ENCODE results near the gene ZNF654.

ZNF654 gene

DNA sequence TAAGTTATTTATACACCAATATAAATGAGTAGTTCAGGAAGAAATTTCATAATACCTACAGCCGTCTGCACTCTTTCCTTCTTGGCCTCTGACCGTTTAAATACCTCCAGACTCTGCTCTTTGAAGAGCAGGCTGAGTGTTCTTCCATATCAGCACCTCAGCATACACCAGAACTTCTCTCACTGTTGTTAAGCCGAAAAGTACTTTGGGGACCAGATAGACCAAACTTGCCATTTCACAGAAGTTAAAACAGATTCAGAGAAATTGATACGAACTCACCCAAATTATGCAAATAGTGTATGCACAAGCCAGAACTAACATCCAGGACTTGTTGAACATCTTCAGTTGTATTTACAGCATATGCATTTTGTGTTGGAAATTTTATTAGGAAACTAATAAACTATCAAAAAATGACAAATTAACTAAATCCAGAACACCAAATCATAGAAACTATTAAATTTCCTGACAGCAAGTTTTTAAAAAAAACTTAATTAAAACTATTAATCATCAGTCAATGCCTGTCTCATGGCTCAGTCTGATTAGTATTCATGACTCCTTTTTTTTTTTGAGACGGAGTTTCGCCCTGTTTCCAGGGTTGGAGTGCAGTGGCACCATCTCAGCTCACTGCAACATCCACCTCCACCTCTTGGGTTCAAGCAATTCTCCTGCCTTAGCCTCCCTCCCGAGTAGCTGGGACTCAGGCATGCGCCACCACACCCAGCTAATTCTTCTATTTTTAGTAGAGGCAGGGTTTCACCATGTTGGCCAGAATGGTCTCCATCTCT is 24.4 kb upstream of the ZNF654 start:
- H3K27ac ChIP-seq (ENCODE audit: low read depth, low read length), result no peak overlapping the region
- H3K4me3 ChIP-seq (ENCODE audit: low read length), result no peak overlapping the region
- no peak overlapping the region for H3K9ac ChIP-seq (ENCODE audit: low read length)

GRCh38 chr3:88036221-88036620 is 22.8 kb upstream of the ZNF654 start:
- Histone ChIP-seq H3K9ac (ENCODE audit: low read length) (no peak overlapping the region), H3K27me3 (ENCODE audit: control insufficient read depth, insufficient read depth, low read length) (no peaks in the 10 kb centered on the region)

More for the DNA sequence above, 24.4 kb upstream of the ZNF654 start:
- no peaks in the 10 kb centered on the region for H3K36me3 ChIP-seq (ENCODE audit: control insufficient read depth, insufficient read depth, low read length)
- H3K27me3 ChIP-seq (ENCODE audit: control insufficient read depth, insufficient read depth, low read length), result no peaks in the 10 kb centered on the region
- H3K4me1 ChIP-seq (ENCODE audit: control insufficient read depth, insufficient read depth, low read length), result peaks cover 3% of the 10 kb centered on the region

GRCh38 chr3:88038566-88038965 is 20.5 kb upstream of the ZNF654 start:
- Histone ChIP-seq H3K4me3 (ENCODE audit: low read length) (no peak overlapping the region), H3K4me1 (ENCODE audit: control insufficient read depth, insufficient read depth, low read length) (no peaks in the 10 kb centered on the region), H3K27ac (ENCODE audit: low read depth, low read length) (no peak overlapping the region), H3K9ac (ENCODE audit: low read length) (no peak overlapping the region), H3K27me3 (ENCODE audit: control insufficient read depth, insufficient read depth, low read length) (no peaks in the 10 kb centered on the region), H3K36me3 (ENCODE audit: control insufficient read depth, insufficient read depth, low read length) (no peaks in the 10 kb centered on the region)

More at GRCh38 chr3:88036221-88036620, 22.8 kb upstream of the ZNF654 start:
- peaks cover 3% of the 10 kb centered on the region for H3K4me1 ChIP-seq (ENCODE audit: control insufficient read depth, insufficient read depth, low read length)
- no peaks in the 10 kb centered on the region for H3K36me3 ChIP-seq (ENCODE audit: control insufficient read depth, insufficient read depth, low read length)
- H3K4me3 ChIP-seq (ENCODE audit: low read length), result no peak overlapping the region
- H3K27ac ChIP-seq (ENCODE audit: low read depth, low read length), result no peak overlapping the region

- Histone ChIP-seq H3K27me3 (ENCODE audit: control insufficient read depth, insufficient read depth, low read length) (no peaks in the 10 kb centered on the region), H3K9ac (ENCODE audit: low read length) (no peak overlapping the region), H3K4me1 (ENCODE audit: control insufficient read depth, insufficient read depth, low read length) (no peaks in the 10 kb centered on the region), H3K27ac (ENCODE audit: low read depth, low read length) (no peak overlapping the region), H3K36me3 (ENCODE audit: control insufficient read depth, insufficient read depth, low read length) (no peaks in the 10 kb centered on the region), H3K4me3 (ENCODE audit: low read length) (no peak overlapping the region)
Measured at GRCh38 chr3:88040529-88040928, 18.5 kb upstream of the ZNF654 start.

DNA sequence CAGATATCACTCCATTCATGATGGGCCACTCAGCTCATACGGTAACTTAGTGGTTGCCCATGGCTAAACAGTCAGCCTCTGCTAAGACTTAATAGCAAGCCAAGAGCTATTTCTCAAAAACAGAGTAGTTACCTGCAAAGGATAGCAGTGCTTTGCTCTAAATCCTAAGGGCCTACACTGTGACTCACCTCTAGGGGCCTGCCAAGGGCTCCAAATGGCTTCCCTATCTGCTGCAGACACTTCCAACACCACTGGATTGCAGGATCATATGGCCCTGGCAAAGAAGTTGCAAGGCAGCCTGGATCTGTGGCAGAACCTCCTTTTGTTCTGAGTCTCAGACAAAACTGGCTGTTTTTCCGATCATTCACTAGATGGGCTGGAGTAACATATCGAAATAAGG is 18.1 kb upstream of the ZNF654 start:
- Histone ChIP-seq H3K36me3 (ENCODE audit: control insufficient read depth, insufficient read depth, low read length) (no peaks in the 10 kb centered on the region), H3K4me1 (ENCODE audit: control insufficient read depth, insufficient read depth, low read length) (no peaks in the 10 kb centered on the region), H3K9ac (ENCODE audit: low read length) (no peak overlapping the region), H3K27me3 (ENCODE audit: control insufficient read depth, insufficient read depth, low read length) (no peaks in the 10 kb centered on the region), H3K4me3 (ENCODE audit: low read length) (no peak overlapping the region), H3K27ac (ENCODE audit: low read depth, low read length) (no peak overlapping the region)

GRCh38 chr3:88044411-88044810 is 14.6 kb upstream of the ZNF654 start:
- H3K27ac ChIP-seq (ENCODE audit: low read depth, low read length), result no peak overlapping the region
- no peaks in the 10 kb centered on the region for H3K27me3 ChIP-seq (ENCODE audit: control insufficient read depth, insufficient read depth, low read length)
- no peaks in the 10 kb centered on the region for H3K4me1 ChIP-seq (ENCODE audit: control insufficient read depth, insufficient read depth, low read length)
- H3K9ac ChIP-seq (ENCODE audit: low read length), result no peak overlapping the region
- H3K4me3 ChIP-seq (ENCODE audit: low read length), result no peak overlapping the region
- no peaks in the 10 kb centered on the region for H3K36me3 ChIP-seq (ENCODE audit: control insufficient read depth, insufficient read depth, low read length)

DNA sequence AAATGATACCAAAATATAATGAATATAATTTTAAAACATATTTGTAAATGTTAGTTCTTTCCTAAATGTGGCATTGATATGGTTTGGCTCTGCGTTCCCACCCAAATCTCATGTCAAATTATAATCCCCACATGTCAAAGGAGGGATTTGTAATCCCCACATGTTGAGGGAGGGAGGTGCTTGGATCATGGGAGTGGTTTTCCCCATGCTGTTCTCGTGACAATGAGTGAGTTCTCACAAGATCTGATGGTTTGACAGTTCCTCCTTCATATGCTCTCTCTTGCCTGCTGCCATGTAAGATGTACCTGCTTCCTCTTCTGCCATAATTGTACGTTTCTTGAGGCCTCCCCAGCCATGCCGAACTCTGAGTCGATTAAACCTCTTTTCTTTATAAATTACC is 12.3 kb upstream of the ZNF654 start:
- H3K27ac ChIP-seq (ENCODE audit: low read depth, low read length), result no peak overlapping the region
- H3K27me3 ChIP-seq (ENCODE audit: control insufficient read depth, insufficient read depth, low read length), result no peaks in the 10 kb centered on the region
- no peak overlapping the region for H3K4me3 ChIP-seq (ENCODE audit: low read length)
- H3K36me3 ChIP-seq (ENCODE audit: control insufficient read depth, insufficient read depth, low read length), result no peaks in the 10 kb centered on the region
- H3K9ac ChIP-seq (ENCODE audit: low read length), result no peak overlapping the region
- H3K4me1 ChIP-seq (ENCODE audit: control insufficient read depth, insufficient read depth, low read length), result no peaks in the 10 kb centered on the region

- Histone ChIP-seq H3K4me1 (ENCODE audit: control insufficient read depth, insufficient read depth, low read length) (peaks cover 13% of the 10 kb centered on the region), H3K27ac (ENCODE audit: low read depth, low read length) (peak overlapping the region; percentile 96), H3K27me3 (ENCODE audit: control insufficient read depth, insufficient read depth, low read length) (no peaks in the 10 kb centered on the region), H3K4me3 (ENCODE audit: low read length) (peak overlapping the region; percentile 84), H3K36me3 (ENCODE audit: control insufficient read depth, insufficient read depth, low read length) (peaks cover 6% of the 10 kb centered on the region), H3K9ac (ENCODE audit: low read length) (peak overlapping the region; percentile 45)
Measured at GRCh38 chr3:88057630-88058305, 1.3 kb upstream of the ZNF654 start.

DNA sequence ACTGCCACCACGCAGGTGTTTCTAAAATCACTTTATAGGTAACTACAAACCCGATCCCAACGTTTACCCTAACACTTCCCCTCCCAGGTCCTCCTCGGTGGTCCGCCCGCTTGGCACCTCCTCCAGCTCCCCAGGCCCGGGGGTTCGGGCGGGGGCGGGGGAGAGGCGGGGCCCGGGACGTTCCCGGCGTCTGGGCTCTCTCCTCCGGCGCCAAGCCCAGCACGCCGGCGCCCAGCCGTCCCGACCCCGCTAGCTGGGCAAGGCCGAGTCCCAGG is 812 bp upstream of the ZNF654 start:
- Histone ChIP-seq H3K36me3 (ENCODE audit: control insufficient read depth, insufficient read depth, low read length) (peaks cover 6% of the 10 kb centered on the region), H3K27ac (ENCODE audit: low read depth, low read length) (peak overlapping the region; percentile 96), H3K4me3 (ENCODE audit: low read length) (peak overlapping the region; percentile 84), H3K4me1 (ENCODE audit: control insufficient read depth, insufficient read depth, low read length) (peaks cover 13% of the 10 kb centered on the region), H3K9ac (ENCODE audit: low read length) (peak overlapping the region; percentile 91), H3K27me3 (ENCODE audit: control insufficient read depth, insufficient read depth, low read length) (no peaks in the 10 kb centered on the region)

- peaks cover 13% of the 10 kb centered on the region for H3K4me1 ChIP-seq (ENCODE audit: control insufficient read depth, insufficient read depth, low read length)
- peak overlapping the region; percentile 76 for H3K9ac ChIP-seq (ENCODE audit: low read length)
- peaks cover 6% of the 10 kb centered on the region for H3K36me3 ChIP-seq (ENCODE audit: control insufficient read depth, insufficient read depth, low read length)
- H3K27me3 ChIP-seq (ENCODE audit: control insufficient read depth, insufficient read depth, low read length), result no peaks in the 10 kb centered on the region
- peak overlapping the region; percentile 90 for H3K27ac ChIP-seq (ENCODE audit: low read depth, low read length)
- peak overlapping the region; percentile 65 for H3K4me3 ChIP-seq (ENCODE audit: low read length)
Measured at GRCh38 chr3:88059380-88060170, 520 bp downstream of the ZNF654 start.

DNA sequence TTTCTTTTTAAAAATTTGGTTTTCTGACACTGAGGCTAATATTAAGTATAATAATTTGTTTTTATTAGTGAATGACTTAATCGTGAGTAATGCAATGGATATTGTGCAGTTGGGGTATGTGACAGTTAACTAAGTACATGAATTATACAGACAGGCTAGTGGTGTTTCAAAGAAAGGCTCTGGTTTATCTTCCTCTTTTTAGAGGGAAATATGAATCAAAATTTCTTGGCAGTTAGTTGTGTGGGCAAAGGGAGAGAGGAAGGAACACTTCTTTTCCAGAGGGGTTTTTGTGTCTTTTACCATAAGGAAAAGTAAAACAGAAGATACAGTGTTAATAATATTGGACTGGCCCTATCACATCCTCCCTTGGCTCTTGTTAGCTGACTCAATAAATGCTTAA is 2.7 kb downstream of the ZNF654 start:
- Histone ChIP-seq H3K4me1 (ENCODE audit: control insufficient read depth, insufficient read depth, low read length) (peaks cover 13% of the 10 kb centered on the region), H3K36me3 (ENCODE audit: control insufficient read depth, insufficient read depth, low read length) (no peaks in the 10 kb centered on the region), H3K27ac (ENCODE audit: low read depth, low read length) (no peak overlapping the region), H3K4me3 (ENCODE audit: low read length) (no peak overlapping the region), H3K9ac (ENCODE audit: low read length) (no peak overlapping the region), H3K27me3 (ENCODE audit: control insufficient read depth, insufficient read depth, low read length) (no peaks in the 10 kb centered on the region)

DNA sequence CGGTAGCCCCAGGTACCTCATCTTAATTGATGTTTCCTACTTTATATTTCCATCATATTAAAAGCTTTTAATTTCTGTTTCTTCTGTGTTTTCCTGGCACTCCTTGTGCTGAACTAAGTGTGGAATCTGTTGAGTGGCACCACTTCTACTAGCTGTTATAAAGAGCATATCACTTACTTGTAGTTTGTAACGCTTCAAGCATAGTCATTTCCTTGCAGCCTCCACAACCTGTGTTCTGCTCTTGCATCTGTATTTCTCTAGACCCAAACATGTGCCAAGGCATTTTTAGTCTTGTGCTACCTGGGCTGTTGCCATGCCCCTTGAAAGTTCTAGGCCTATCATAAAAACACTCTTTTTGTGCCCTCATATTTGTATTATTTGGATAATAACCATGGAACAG is 16.0 kb downstream of the ZNF654 start:
- Histone ChIP-seq H3K27me3 (ENCODE audit: control insufficient read depth, insufficient read depth, low read length) (no peaks in the 10 kb centered on the region), H3K9ac (ENCODE audit: low read length) (no peak overlapping the region), H3K27ac (ENCODE audit: low read depth, low read length) (no peak overlapping the region), H3K4me3 (ENCODE audit: low read length) (no peak overlapping the region), H3K36me3 (ENCODE audit: control insufficient read depth, insufficient read depth, low read length) (no peaks in the 10 kb centered on the region), H3K4me1 (ENCODE audit: control insufficient read depth, insufficient read depth, low read length) (no peaks in the 10 kb centered on the region)

Data from rectal smooth muscle tissue (tissue), 1 donor.